Coronary artery (tissue), 2 donors: ENCODE measurements around the gene ZFP36L1.
A peak's percentile ranks its signal among the peaks of the same experiment; 100 is the strongest.

Source experiments
- DNase-seq: peaks from one replicate; pipeline ENCODE4 v3.0.0-alpha.2; 2017; ENCODE audit warnings: low spot score
- H3K27ac ChIP-seq, 2 donors: fragments of 200-600 bp; sonication (generic); one replicate each; pipeline ENCODE4 v1.5.1; 2016 to 2019
- H3K4me3 ChIP-seq: fragments of 200-600 bp; sonication (generic); 2 replicates; pipeline ENCODE4 v1.5.1; 2016; ENCODE audit warnings: mild to moderate bottlenecking, moderate library complexity
- CTCF ChIP-seq: fragments of 200-600 bp; sonication (generic); IDR thresholded peaks from one replicate; pipeline ENCODE4 v1.5.1; 2019; ENCODE audit warnings: antibody characterized with exemption

The ZFP36L1 gene

DNA sequence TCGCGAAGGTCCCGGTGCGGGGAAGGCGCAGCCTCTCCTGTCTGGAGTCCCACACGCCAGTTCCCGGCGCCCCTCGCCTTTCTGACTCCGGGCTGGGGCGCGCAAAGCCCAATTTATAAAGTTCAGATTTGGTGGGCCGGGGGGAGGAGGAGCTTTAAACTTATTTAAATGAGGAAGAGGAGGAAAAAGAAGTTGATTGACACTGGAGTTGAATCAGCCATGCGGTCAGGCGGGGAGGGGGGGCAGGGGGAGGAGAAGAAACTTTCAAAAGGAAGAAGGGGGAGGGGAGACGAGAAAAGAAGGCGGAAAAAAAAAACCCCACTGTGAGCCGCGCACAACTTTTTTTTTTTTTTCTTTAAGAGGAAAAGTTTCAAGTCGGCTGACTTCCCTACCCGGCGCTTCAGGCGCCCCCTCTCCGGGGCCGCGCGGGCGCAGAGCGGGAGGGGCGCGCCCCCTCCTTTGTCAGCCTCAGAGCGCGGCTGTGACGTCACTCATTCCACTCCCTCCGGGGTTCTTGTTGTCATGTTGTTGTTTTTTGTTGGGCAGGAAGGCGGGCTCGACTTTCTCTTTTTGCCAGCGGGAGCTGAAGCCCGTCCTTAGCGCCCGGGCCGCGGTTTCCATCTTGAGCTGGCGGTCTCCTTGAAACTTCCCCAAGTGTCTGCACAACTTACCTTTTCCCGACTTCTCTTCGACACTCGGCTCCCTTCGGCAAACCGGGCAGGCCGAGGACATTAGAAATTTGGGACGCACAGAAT, at the start of gene ZFP36L1:
Gene ZFP36L1 (minus strand): TSS at position 89 of the 755 bp plus-strand sequence. CDS start 129 bp downstream, outside the sequence.
- Histone ChIP-seq H3K27ac (peak within 1 kb of the TSS; percentile 99 to 100), H3K4me3 (peak within 1 kb of the TSS; percentile 91)
- TF ChIP-seq CTCF, result no peak
- peak; percentile 96 for DNase-seq

GRCh38 chr14:68842298-68842697, 49.4 kb upstream of the ZFP36L1 start:
- TF ChIP-seq CTCF, result no peak
- no peak overlapping the region for H3K4me3 ChIP-seq
- H3K27ac ChIP-seq, result no peak overlapping the region
- DNase-seq, result no peak

DNA sequence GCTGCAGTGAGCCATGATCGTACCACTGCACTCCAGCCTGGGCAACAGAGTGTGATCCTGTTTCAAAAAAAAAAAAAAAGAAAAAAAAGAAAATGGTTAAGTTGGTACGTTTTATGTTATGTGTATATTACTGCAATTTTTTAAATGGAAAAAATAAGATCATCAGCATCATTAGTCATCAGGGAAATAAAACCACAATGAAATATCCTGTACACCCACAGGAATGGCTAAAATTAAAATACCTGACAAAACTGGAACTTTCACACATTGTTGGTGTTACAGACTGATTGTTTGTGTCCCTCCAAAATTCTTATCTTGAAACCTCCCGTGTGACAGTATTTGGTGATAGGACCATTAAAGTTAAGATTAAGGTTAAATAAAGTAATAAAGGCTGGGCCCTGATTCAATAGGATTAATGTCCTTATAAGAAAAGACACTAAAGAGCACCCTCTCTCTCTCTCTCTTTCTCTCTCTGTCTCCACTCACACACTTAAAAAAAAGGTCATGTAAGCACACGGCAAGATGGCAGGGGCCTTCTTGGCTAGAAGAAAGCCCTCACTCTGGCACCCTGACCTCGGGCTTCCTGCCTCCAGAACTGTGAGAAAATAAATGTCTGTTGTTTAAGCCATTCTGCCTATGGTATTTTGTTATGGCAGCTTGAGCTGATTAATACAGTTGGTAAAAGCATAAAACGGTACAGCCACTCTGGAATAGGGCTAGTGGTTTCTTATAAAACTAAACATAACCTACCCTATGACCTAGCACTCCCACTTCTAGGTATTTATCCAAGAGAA, 48.3 kb upstream of the ZFP36L1 start:
- no peak for TF ChIP-seq CTCF
- Histone ChIP-seq H3K4me3 (no peak overlapping the region), H3K27ac (no peak overlapping the region)
- no peak for DNase-seq

DNA sequence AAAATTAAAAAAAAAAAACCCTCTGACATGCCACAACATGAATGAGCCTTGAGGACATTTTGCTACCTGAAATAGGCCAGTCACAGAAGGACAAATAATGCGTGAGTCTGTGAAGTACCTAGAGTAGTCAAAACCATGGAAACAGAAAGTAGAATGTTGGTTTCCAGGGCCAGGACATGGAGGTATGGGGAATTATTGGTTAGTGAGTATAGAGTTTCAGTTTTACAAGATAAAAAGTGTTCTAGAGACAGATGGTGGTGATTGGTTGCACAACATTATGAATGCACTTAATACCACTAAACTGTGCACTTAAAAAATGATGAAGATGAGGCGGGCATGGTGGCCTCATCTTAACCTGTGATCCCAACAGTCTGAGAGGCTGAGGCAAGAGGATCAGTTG, 47.6 kb upstream of the ZFP36L1 start:
- Histone ChIP-seq H3K4me3 (no peak overlapping the region), H3K27ac (no peak overlapping the region)
- no peak for DNase-seq
- no peak for TF ChIP-seq CTCF

DNA sequence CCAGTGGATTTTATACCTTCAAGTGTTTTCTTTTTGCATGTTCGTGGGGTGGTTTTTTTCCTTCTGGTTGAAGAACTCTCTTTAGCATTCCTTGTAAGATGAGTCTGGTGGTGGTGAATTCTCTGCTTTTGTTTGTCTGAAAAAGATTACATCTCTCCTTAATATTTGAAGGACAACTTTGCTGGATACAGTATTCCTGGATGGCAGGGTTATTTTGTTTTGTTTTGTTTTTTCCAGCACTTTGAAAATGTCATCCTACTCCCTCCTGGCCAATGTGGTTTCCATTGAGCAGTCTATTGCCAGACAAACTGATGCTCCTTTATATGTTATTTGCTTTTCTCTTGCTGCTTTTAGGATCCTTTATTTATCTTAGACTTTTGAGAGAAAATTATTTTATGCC, 43.2 kb upstream of the ZFP36L1 start:
- Histone ChIP-seq H3K27ac (no peak overlapping the region), H3K4me3 (no peak overlapping the region)
- TF ChIP-seq CTCF, result no peak
- DNase-seq, result no peak

- TF ChIP-seq CTCF, result no peak
- no peak for DNase-seq
- H3K4me3 ChIP-seq, result no peak overlapping the region
- H3K27ac ChIP-seq, result no peak overlapping the region
These were observed 41.9 kb upstream of the ZFP36L1 start for GRCh38 chr14:68834816-68835215.

- no peak for TF ChIP-seq CTCF
- no peak for DNase-seq
- no peak overlapping the region for H3K27ac ChIP-seq
- H3K4me3 ChIP-seq, result no peak overlapping the region
These were observed 35.8 kb upstream of the ZFP36L1 start for GRCh38 chr14:68828698-68829097.
